OCI-LY7 (cell line): ENCODE results near the gene FMR1. TPM values are rescaled to one million over a fixed set of nuclear protein-coding genes. Genes with fewer than 3 reads are reported as not detected.

Source experiments
- BruUV-seq: library from RNA; stranded (reverse); fragments of 400-500 nt; replicated peaks from 2 replicates; lab custom pipeline; 2021; lab: Mats Ljungman, UMichigan
- CTCF ChIA-PET: fragments of 300-600 bp; sonication (Branson Sonifier 250); formaldehyde crosslinking; loops from one replicate; lab custom pipeline; 2022; ENCODE audit warnings: antibody characterized with exemption; ENCODE audit not compliant: unreplicated experiment; lab: Charles Lee
- POLR2A ChIA-PET: fragments of 300-600 bp; sonication (Branson Sonifier 250); formaldehyde crosslinking; loops from one replicate; lab custom pipeline; 2022; ENCODE audit warnings: antibody characterized with exemption; lab: Charles Lee
- DNase-seq: peaks from one replicate; pipeline ENCODE4 v3.0.0-alpha.2; 2015; ENCODE audit warnings: low spot score
- H2AFZ ChIP-seq: fragments of 200-600 bp; sonication (generic), shearing (Covaris generic); 2 replicates; pipeline ENCODE4 v1.6.1; 2014; ENCODE audit warnings: mild to moderate bottlenecking, antibody characterized with exemption, low read length, moderate library complexity
- H3K27ac ChIP-seq: fragments of 200-600 bp; sonication (generic); 2 replicates; pipeline ENCODE4 v1.5.1; 2014; ENCODE audit warnings: mixed run types, low read depth, mild to moderate bottlenecking, moderate library complexity, low read length, inconsistent platforms; ENCODE audit not compliant: poor library complexity, severe bottlenecking
- H3K36me3 ChIP-seq: fragments of 200-600 bp; sonication (generic); 2 replicates; pipeline ENCODE4 v1.6.1; 2014; ENCODE audit warnings: mild to moderate bottlenecking, antibody characterized with exemption, low read length, moderate library complexity, mixed read lengths; ENCODE audit not compliant: insufficient read depth
- H3K4me1 ChIP-seq: fragments of 200-600 bp; sonication (generic); 2 replicates; pipeline ENCODE4 v1.5.1; 2014; ENCODE audit warnings: mild to moderate bottlenecking, low read length; ENCODE audit not compliant: insufficient read depth, poor library complexity, severe bottlenecking
- H3K4me2 ChIP-seq: fragments of 200-600 bp; sonication (generic); 2 replicates; pipeline ENCODE4 v1.6.1; 2014; ENCODE audit warnings: mild to moderate bottlenecking, low read length
- H3K4me3 ChIP-seq: fragments of 200-600 bp; sonication (generic); 2 replicates; pipeline ENCODE4 v1.5.1; 2014; ENCODE audit warnings: mild to moderate bottlenecking, low read depth, low read length; ENCODE audit not compliant: poor library complexity, severe bottlenecking
- H3K79me2 ChIP-seq: fragments of 200-600 bp; sonication (generic); 2 replicates; pipeline ENCODE4 v1.6.1; 2016; ENCODE audit warnings: low read depth, mild to moderate bottlenecking, low read length, moderate library complexity, mixed read lengths; ENCODE audit not compliant: insufficient read depth
- H3K9me2 ChIP-seq: fragments of 200-600 bp; sonication (generic); 2 replicates; pipeline ENCODE4 v1.6.1; 2016; ENCODE audit warnings: mild to moderate bottlenecking, low read length, mixed read lengths; ENCODE audit not compliant: insufficient read depth
- H3K9me3 ChIP-seq: fragments of 200-600 bp; sonication (generic); 2 replicates; pipeline ENCODE4 v1.6.1; 2014; ENCODE audit warnings: mild to moderate bottlenecking, mixed run types, low read length, mixed read lengths
- H4K20me1 ChIP-seq: fragments of 200-600 bp; sonication (generic); 2 replicates; pipeline ENCODE4 v1.6.1; 2014; ENCODE audit warnings: mild to moderate bottlenecking, antibody characterized with exemption, low read length, moderate library complexity, mixed read lengths; ENCODE audit not compliant: insufficient read depth
- CTCF ChIP-seq: fragments of 200-600 bp; sonication (generic); conservative IDR thresholded peaks from 2 replicates; pipeline ENCODE4 v1.5.1; 2014; ENCODE audit warnings: mild to moderate bottlenecking, antibody characterized with exemption, low read length, moderate library complexity, mixed read lengths
- EZH2phosphoT487 ChIP-seq: fragments of 200-600 bp; sonication (generic); IDR thresholded peaks from 2 replicates; pipeline ENCODE4 v1.6.1; 2018; ENCODE audit warnings: low read depth, borderline replicate concordance, mild to moderate bottlenecking, mixed run types, antibody characterized with exemption, low read length, moderate library complexity, mixed read lengths
- intact Hi-C: fragments of 100-400 bp; cut with micrococcal nuclease; formaldehyde crosslinking; loops from one replicate; pipeline ENCODE4 v1.10.0; 2022; ENCODE audit not compliant: unreplicated experiment
- total RNA-seq, 2 experiments: library from RNA; depleted of rRNA in 1 of 2; stranded (reverse); fragments of >200 nt in 1 of 2; shearing (Covaris generic) in 1 of 2; gene quantifications; 2 replicates each; pipeline ENCODE4 v1.2.3, GENCODE V29; 2014 to 2022

Gene FMR1
- total RNA-seq, 2 experiments from 2014 or later = 19.6 to 46.7 TPM

- Histone ChIP-seq H3K4me3 (no peak overlapping the region), H3K9me3 (no peaks in the 10 kb centered on the region), H3K9me2 (no peaks in the 10 kb centered on the region), H3K36me3 (no peaks in the 10 kb centered on the region), H4K20me1 (no peaks in the 10 kb centered on the region), H3K79me2 (no peaks in the 10 kb centered on the region), H3K4me2 (no peak overlapping the region), H2AFZ (peak overlapping the region; percentile 71; the same call in 1 of the 2 replicates), H3K27ac (no peak overlapping the region), H3K4me1 (no peaks in the 10 kb centered on the region)
- ChIA-PET CTCF (no interaction called here), POLR2A (no interaction called here)
- intact Hi-C loops = no loop called here
- no TSS peak for BruUV-seq
- no peak for DNase-seq
- TF ChIP-seq EZH2phosphoT487 = no peak
These were observed 9.4 kb upstream of the FMR1 start for GRCh38 chrX:147902270-147902669.

GRCh38 chrX:147908106-147908505, 3.6 kb upstream of the FMR1 start:
- no TSS peak for BruUV-seq
- Histone ChIP-seq H3K4me1 (peaks cover 7% of the 10 kb centered on the region), H3K79me2 (peaks cover 8% of the 10 kb centered on the region), H4K20me1 (peaks cover 5% of the 10 kb centered on the region; the same call in 1 of the 2 replicates), H3K4me3 (no peak overlapping the region), H3K36me3 (no peaks in the 10 kb centered on the region), H3K9me3 (no peaks in the 10 kb centered on the region), H3K27ac (no peak overlapping the region), H2AFZ (no peak overlapping the region), H3K9me2 (no peaks in the 10 kb centered on the region), H3K4me2 (no peak overlapping the region)
- DNase-seq = no peak
- no peak for TF ChIP-seq CTCF
- no peak for TF ChIP-seq EZH2phosphoT487
- intact Hi-C loops = no loop called here
- ChIA-PET POLR2A (no interaction called here), CTCF (no interaction called here)

GRCh38 chrX:147910607-147911006, 1.1 kb upstream of the FMR1 start:
- peak overlapping the region; percentile 96 for H2AFZ ChIP-seq
- no peak for DNase-seq
- BruUV-seq = no TSS peak
- H3K4me2 ChIP-seq = peak overlapping the region; percentile 87
- intact Hi-C loops = loop anchor here (5.0 kb wide), 1 partner anchor 612 kb away; no protein-coding TSS in a partner anchor
- ChIA-PET CTCF (no interaction called here), POLR2A (no interaction called here)
- TF ChIP-seq EZH2phosphoT487 (no peak), CTCF (no peak)
- H3K9me2 ChIP-seq = no peaks in the 10 kb centered on the region
- H3K4me3 ChIP-seq = peak overlapping the region; percentile 96
- peaks cover 28% of the 10 kb centered on the region for H4K20me1 ChIP-seq
- peaks cover 29% of the 10 kb centered on the region for H3K4me1 ChIP-seq
- H3K27ac ChIP-seq = no peak overlapping the region
- H3K9me3 ChIP-seq = no peaks in the 10 kb centered on the region
- peaks cover 34% of the 10 kb centered on the region for H3K79me2 ChIP-seq
- H3K36me3 ChIP-seq = no peaks in the 10 kb centered on the region
